HTERT RPE-1 (cell line): Measurements from ENCODE around the gene BAHD1.

Experiments
- in situ Hi-C: fragments of 300-500 bp; cut with MboI; formaldehyde crosslinking; loops from 4 replicates; pipeline ENCODE4 v1.14.3; 2020; ENCODE audit warnings: low sequenced_read_pairs

Gene BAHD1

DNA sequence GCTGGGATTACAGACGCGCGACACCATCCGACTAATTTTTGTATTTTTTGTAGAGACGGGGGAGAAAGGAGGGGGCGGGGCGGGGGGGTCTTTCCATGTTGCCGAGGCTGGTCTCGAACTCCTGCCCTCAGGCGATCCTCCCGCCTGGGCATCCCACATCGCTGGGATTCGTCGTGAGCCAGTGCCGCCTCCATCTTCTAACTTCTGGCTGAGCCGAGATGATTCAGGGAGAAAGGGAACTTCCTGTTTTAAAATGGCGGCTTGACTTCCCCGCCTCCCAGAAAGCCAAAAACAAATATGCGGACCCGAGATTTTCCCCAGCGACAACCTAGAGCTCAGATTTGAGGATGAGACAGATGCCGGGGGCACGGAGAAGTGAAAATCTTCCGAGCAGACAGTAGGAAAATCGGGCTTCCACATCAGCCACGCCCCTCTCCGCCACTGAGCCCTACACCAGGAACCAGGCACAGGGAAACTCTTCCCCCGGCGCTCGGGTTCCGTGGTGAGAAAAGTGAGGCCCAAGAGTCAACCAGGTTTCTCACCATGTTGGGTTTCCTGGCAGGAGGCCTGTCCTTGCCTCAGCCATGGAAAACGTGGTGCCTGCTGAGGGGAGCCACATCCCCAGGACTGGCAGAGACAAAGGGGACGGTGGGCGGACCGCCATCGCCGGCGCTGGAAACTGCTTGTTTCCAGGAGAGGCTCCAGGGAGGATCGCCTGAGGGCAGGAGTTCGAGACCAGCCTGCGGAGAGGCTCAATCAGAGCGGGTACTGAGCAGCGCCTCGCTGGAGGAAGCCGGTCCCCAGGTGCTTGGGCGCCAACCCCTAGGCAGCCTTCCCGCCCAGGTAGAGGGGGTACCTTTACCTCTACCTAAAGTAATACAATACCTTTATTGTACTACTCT is 48.8 kb downstream of the BAHD1 start:
- in situ Hi-C loops, result no loop called here

DNA sequence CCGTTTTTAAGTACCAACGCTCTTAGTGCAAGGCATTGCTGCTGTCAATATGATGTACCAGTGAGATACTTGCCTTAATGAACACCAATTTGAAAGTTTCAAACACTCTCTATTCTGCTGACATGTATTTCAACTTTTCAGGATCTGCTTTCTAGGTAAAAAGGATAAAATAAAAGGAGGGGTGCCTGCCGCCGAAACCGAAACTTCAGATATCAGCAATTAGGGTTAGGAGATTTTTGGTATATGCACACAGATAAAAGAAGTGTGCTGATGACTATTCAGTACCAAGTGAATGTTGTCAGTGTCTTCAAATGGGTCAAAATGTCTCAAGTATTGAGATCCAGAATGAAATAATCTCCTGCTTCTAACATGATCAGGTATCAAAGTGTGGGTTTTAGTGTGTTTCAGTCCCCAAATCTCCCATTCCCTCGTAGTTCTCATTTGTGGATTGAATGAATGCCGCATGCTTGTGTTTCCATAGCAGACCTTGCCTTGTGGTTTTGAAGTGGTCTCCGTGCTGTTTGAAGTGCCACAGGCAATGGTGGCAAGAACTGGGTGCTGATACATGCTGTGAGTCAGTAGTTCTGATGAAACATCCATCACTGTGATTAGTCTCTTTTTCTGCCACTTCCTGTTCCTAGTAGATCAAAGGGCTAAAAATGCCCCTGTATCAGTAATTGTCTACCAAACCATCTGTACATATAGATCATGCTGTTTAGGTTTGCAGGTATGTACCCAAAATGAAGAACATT is 52.5 kb downstream of the BAHD1 start:
- in situ Hi-C loops, result no loop called here

DNA sequence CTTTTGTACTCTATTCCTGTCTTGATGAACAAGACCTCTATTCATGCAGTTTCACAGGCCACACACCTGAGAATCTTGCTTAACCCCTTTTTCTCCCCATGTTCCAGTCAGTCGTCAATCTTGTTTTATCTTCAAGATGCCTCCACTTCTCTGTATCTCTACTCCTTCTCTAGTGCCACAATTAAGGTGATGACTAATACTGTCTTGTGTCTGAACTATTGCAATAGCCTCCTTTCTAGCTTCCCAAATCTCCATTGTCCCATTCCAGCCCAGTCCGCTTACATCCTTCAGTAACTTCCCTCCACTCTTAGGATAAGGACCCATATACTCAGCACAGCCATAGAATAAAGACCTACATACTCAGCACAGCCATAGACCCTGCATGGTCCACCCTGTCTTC is 54.8 kb downstream of the BAHD1 start:
- in situ Hi-C loops, result no loop called here

DNA sequence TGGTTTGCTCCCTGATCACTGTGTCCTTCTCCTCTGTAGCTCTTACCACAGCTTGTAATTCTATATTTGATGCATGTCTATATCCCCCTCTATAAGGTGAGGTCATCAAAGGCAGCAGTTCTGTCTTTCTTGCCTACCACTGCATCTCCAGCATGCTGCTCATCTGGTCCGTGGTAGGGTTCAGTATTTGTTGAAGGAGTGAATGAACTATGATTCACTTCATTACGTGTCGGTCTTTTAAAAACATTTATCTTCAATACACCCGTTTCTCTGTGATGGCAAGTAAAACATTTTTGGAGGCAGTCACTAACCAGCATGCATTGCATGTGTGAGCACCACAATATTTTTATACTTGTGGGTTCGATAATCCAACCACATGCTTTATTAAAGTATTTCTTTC is 57.7 kb downstream of the BAHD1 start:
- in situ Hi-C loops, result no loop called here

DNA sequence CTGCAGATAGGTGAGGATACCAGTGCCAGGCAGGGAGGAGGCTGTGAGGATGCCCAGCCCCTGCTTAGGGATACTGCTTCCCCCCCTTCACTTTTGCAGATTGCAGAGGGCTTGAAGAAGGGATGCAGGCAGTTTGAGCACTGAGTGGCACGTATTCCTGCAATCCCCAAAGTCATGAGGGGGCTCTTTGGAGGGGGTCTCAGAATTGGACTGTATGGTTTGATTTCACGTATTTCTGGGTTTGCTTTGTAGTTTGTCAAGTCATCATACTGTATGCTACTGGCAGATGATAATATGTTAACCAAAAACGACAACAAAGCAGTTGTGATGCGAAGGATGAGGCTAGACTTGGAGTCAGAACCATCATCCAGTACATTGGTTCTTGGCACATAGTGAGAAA is 58.1 kb downstream of the BAHD1 start:
- in situ Hi-C loops, result no loop called here

DNA sequence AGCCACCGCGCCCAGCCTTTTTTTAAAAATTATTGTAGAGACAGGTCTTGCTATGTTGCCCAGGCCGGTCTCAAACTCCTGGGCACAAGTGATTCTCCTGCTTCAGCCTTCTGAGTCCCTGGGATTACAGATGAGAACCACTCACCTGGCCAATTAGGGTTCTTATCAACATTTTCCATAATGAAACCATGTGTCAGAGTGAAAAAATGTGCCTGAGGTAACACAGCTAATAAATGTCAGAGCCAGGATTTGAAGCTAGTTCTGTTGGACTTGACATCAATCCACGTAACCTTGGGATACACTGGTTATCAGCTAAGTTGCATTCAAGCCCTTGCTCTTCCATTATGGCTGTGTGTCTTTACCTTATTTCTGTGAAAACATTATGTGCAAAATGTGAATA is 59.2 kb downstream of the BAHD1 start:
- in situ Hi-C loops, result no loop called here

DNA sequence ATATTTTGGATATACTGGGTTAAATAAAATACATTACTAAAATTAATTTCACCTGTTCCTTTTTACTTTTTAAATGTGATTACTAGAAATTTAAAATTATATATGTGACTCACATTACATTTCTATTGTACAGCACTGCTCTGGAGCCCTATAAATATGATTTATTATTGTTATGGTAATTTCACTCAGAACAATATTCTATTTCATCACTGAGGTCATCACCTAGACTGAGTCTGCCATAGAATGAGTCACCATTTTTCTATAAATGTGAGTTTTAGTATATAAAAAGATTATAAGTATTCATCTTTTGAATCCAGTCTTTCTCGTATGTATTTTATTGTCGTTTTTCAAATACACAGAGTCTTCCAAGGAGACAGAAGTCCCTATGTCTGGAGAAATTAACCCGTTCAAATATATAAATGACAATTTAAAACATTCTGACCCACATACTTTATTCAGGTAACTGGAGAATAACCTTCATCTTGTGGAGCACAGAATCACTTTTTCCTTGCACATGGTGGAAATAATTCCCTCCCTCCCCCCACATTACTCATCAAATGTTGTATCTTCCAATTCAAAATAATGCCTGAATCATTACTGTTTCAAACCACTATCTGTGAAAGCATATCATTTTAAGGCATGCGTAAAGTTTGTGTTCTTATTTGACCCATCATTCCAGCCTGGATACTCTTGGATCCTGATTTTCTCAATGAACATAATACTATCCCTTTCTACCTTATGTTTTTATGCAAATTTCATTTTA is 60.0 kb downstream of the BAHD1 start:
- in situ Hi-C loops, result no loop called here

DNA sequence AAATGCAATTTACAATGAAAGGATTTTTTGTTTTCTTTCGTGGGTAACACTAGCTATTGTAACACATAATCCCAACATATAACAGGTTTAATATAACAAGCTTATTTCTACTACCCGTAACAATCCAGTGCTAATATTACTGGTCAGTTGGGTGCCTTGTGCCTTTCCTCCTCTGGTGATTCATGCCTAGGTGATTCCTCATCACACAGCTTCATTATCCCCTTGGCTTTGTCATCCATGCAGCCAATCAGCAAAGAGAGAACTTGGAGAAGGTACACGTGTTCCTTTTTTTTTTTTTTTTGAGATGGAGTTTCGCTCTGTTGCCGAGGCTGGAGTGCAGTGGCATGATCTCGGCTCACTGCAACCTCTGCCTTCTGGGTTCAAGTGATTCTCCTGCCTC is 60.7 kb downstream of the BAHD1 start:
- in situ Hi-C loops, result no loop called here

DNA sequence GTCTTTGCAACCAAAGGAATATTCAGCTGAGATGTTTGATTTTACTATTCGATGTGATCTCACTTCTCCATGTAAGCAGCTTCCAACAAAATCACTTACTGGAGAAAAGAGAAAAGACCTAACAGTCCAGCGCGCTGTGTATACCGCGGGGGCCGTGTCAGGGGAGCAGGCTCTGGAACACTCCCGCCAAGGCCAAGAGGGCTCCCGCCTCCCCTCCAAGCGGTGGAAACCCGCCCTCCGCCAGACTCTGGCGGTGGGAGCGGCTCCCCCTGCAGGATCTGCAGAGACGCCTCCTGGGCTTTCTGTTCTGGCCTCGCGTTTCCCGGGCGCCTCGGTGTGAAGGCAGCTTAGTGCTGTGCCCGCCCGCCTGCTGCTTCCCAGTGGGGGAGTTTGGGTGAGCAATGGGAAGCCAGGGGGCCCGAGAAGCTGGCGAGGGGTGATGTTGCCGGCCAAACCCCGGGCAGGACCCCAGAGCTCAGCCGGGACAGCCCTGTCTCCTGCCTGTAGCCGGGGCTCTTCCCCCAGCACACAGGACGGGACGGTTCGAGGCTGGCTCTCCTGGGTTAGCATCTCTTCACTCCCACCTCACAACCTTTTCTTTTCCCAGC is 66.3 kb downstream of the BAHD1 start:
- in situ Hi-C loops, result no loop called here

GRCh38 chr15:40508216-40508615 is 67.5 kb downstream of the BAHD1 start:
- in situ Hi-C loops, result no loop called here

GRCh38 chr15:40510201-40510600 is 69.4 kb downstream of the BAHD1 start:
- in situ Hi-C loops, result no loop called here

DNA sequence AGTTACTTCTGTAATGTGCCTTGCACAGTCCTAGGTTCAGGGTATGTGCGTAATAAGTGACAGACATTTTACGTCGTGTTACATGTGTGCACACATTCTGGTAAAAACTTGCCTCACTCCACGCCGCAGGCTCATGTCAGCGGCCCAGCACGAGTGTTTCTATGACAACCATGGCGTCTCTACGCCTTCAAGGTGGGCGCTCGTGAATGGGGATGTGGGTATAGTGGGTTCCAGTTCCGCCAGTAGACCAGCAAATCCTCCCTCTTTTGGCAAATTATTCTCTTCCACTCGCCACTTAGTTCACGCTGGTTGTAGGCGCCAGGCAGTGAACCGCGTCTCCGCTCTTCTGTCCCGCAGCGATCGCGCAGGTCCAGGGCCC is 70.3 kb downstream of the BAHD1 start:
- in situ Hi-C loops, result no loop called here

DNA sequence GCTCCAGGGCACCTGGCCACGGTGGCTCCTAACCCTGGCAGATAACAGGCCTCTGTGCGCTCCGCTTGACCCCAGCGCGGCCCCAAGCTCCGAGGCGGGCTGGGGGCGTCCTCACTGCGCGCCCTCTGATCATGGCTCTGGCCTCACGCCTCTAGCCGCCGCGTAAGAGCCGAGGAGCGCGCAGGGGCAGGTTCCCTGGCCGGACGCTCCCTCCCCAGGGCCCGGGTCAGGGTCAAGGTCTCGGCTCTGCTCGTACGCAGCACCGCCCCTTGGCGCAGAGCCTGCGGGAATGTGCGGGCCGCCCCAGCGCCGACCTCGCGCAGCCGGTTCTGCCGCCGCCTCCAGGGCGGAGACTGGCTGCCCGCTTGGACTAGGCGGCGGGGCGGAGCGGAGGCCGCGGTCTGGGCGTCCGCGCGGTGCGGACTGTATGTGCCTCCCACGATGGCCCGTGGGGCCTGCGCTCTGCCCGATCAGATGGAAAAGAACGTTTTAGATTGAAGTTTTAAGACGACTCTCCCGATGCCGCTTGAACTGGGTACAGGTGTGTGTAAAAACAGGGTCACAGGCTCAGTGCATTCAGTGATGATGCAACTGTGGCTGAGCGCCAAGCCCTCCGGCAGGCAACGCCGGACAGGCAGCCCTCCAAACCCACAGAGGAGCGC is 70.8 kb downstream of the BAHD1 start:
- in situ Hi-C loops, result no loop called here

DNA sequence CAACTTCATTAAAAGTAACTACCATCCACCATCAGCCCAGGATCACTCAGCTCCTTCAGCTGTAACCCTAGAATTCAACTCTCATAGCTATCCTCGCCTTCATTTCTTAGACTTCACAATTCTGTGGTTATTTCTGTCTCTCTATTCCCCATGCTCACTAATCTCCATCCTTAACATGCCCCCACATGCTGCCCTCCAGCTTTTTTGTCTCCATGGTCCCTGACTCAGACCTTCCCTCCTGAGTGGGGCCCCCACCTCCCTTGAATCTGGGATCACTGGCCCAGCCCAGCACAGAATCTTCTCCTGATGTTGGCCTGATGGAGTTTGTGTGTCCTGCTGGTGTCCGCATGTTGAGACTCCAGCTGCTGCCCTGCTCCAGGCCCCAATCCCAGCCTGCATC is 71.7 kb downstream of the BAHD1 start:
- in situ Hi-C loops, result no loop called here

DNA sequence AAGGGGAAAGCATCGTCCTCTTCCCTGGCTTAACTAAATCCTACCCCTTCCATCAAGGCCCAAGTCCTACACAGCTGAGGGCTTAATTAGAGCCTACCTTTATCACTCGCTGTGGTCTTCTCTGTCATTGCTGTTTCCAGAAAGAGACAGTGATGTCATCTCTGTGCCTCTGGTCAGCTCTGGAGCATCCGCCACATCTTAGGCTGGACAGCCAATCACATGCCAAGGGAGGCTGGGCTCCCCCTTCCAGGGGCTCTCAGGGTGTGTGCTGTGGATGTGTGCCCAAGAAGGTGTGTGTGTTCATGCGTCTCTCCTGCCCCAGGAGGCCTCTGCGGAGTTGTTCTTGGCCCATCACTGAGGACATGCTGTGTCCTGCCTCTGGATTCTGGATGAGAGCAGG is 72.9 kb downstream of the BAHD1 start:
- in situ Hi-C loops, result no loop called here

DNA sequence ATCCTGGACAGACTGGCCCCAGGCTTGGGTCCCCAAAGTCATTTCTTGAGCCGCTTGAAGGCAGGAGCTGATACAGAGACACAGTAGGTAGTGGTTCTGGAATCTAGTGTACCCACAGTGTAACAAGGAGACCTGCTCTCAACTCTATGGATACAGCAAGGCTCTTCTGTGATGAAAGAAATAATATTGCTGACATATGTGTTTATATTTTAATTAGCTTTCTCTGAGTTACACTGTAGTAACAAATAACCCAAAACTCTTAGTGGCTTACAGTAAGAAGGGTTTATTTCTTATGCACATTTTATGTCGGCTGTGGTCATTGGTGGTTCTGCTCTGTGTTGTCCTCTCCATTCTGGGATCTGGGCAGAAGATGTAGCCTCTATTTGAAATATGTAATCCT is 75.6 kb downstream of the BAHD1 start:
- in situ Hi-C loops, result no loop called here
